Medulla oblongata (tissue), 1 donor: ENCODE measurements around the gene GRK5.
"Not testable (repeated sequence)": the region's sequence is repeated elsewhere in the genome, so short reads cannot be mapped to it uniquely, and the experiment has no call there.

ENCODE experiments used
- DNase-seq: peaks from one replicate; pipeline ENCODE4 v3.0.0-alpha.2; 2015; ENCODE audit errors: extremely low spot score

The GRK5 gene

DNA sequence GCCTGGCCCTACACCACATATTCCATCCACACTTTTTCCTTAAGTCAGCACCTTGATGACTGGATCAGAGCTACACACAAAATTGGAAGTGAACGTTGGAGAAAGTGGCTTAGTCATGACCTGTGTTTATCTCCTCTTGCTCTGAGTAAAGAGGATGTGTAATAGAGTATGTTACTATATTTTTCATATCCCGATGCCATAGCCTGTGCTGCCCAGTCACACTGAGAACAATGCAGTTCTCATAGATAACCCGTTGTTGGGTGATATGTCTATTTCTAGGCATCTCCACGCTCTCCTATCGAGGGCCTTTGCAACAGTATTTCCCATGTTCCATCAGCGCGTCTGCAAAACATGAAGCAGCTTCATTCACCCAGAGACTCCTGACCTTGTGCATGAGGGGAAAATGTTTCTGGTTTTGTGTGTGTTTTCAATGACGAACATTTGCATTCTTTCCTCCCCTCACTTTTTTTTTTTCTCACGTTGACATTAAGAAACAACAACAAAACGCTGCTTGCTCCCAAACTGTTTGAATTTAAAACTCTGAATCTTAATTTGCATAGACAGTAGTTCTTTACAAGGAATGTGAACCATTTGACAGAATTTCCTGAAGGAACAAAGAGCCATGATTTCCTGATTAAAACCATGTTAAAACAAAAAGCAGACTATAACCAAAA is 43.4 kb downstream of the GRK5 start:
- DNase-seq = no peak

DNA sequence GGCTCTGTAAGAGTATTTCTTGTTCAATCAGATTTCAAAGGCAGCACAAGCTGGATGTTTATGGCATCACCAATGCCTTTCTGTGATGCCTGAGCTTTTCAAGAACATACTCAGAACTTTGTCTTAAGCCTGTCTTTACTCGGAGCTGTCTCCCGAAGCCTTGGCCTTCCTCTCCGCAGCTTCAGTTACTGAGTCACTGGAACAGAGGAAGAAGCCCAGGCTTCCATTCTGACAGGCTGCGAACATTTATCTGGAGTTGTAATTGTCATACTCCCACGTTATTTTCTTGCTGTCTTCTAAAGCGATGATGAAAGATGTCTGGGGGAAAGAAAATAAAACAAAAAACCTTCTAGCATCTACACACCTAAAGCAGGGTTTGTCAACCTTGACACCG is 43.9 kb downstream of the GRK5 start:
- DNase-seq = no peak

DNA sequence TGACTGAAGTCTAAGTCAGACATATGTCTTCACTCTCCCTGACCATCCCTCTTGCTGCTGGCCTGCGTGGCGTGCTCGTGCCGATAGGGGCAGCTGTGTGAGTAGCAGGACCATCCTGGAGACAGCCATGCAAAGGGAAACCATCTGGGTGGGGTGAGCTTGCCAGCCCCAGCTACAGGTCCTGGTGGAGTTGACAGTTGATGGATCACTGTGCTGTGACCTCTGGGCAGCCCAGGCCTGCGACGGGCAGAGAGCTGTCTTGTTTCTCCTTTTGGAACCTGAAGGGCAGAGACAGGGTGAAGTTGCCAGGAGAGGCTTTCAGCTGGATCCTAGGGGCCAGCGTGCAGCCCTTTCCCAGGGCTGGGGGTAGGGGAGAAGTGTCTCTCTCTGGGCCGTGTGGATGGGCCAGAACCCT is 44.7 kb downstream of the GRK5 start:
- no peak for DNase-seq

DNA sequence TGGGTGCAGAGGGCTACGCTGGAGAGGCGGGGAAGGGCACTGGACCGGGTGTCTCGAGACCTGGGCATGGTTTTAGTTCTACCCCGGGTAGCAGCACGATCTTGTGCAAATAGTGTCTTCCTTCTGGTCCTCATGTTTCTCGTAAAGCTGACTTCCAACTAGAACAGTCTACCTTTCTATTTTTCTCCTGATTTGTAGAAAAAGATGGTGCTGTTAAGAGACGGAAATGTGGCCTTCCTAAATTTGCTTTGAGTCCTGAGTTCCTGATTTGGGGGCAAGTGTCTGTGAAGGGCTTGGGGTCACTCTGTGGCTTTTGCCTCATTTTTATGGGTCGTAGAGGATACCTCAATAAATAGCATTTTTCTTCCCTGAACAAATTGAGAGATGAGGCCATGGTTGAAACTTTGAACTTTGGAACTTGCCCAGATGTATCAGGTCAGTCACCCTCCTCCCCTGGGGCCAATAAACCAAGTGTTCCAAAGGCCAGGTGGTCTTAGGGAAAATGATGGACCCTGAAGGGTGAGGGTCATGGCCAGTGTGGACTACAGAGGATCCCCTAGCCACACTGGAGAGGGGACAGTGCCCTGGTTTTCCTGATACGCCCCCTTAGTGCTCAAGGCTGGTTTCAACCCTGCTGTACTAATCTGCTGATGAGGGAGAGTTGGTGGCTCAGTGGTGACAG is 45.2 kb downstream of the GRK5 start:
- no peak for DNase-seq

DNA sequence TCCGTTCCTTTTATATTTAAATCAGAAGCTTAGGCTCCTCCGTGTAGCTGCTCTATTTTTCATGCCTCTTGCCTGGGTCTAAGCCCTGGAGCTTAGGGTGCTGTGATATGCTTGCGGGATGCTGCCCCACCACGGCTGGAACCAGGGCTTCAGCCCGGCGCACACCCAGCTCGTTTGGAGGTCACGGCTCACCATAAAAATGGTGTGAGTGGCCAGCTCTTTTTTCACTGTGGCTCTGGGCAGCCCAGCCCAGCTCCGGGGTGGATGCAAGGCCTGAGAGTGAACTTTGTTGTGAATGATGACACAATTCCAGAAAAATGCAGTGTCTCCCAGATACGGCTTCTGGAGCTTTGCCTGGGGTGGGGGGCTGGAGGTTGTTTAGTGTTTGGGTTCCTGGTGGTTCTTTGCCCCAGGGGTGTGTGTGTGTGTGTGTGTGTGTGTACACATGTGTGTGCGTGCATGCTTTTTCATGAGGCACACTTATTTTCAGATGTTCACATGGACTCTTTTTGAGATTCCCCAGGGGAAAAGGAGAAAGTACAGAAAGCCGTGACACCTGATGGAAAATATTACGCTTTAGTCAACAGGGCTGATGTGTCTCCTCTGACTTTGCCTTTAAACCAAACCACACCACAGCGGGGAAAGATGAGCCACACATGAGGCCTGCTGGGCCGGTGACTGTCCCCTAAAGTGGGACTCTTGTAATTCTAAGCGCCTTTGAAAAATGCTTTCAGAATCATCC is 46.2 kb downstream of the GRK5 start:
- peak; percentile 58 for DNase-seq

DNA sequence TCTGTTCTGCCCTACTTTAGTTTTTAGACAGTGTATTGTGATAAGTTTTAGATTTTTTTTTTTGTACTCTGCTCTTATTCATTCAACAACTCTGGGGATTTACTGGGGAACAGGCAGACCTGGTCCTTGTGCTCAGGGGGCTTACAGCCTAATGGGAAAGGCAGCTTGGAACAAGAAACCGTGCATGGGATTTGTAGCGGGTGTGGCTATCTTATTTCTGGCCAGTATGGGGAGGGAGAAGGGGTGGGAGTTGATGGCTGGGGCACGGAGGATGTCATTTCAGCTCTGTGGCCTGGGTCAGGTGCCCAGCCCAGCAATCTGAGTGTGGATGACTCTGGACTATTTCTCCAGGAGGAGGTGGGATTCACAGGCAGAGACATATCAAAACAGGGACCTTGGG is 47.0 kb downstream of the GRK5 start:
- DNase-seq = no peak

DNA sequence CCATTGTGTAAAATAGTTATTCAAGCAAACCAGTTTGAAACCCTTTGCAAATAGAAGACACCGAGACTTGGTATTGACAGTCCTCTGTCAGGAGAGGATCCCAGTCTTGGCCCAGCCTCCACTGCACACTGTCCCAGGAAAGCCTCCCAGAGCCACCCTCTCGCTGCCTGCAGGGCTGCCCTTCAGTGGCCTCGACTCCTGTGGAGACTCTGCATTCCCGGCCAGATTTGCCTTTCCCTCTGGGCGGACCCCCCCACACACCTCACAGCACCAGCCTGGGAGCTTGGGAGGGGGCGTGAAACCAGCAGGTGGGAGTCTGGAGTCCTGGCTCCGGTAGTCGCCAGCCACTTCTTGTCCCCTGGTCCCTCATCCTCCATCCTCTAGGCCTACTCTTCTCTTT is 48.7 kb downstream of the GRK5 start:
- no peak for DNase-seq

DNA sequence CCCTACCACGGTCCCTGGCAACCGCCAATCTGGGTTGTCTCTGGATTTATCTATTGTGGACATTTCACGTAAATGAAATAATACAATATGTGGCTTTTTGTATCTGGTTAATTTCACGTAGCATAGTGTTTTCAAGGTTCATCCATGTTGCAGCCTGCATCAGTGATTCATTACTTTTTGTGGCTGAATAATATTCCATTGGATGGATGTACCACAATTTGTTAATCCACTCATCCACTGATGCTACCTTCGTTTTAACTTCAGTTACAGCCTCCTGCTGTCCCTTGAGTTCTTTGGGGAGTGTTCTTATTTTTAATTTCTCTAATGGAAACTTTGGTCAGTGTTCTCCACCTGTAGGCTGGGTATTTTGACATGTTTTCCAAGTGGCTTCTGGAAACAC is 49.5 kb downstream of the GRK5 start:
- no peak for DNase-seq

DNA sequence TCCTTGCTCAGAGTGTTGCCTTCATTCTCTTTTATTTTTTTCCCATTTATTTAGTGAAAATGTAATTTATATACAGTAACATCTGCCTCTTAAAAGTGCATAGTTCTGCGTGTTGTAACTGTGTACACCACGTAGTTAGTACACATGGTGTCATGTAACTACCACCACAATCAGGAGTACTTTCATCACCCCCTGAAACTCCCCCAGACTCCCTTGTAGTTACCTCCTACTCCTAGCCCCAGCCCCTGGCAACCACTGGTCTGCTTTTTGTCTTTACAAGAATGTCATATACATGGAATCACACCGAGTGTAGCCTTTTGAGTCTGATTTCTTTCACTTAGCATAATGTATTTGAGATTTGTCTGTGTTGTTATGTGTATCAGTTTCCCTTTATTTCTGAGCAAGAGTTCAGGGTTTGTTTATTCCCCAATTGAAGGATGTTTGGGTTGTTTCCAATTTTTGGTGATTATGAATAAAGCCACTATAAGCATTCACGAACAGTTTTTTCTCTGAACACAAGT is 50.6 kb downstream of the GRK5 start:
- no peak for DNase-seq

DNA sequence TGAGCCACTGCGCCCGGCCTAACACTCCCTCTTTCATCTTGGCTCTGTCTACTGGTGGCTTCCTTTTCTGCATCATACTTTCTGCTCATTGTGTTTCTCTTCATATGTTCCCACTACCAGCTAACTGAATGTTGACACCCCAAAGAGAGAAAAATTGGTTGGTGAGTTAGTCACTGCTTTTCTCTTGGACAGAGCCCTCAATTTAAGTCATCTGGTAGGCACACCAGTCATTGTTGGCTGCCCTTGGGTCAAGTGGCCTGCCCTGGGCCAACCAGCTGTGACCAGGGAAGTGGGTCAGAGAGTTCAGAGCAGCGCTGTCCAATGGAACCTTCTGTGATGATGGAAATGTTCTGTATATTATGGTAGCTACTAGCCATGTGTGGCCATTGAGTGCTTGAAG is 52.0 kb downstream of the GRK5 start:
- no peak for DNase-seq

DNA sequence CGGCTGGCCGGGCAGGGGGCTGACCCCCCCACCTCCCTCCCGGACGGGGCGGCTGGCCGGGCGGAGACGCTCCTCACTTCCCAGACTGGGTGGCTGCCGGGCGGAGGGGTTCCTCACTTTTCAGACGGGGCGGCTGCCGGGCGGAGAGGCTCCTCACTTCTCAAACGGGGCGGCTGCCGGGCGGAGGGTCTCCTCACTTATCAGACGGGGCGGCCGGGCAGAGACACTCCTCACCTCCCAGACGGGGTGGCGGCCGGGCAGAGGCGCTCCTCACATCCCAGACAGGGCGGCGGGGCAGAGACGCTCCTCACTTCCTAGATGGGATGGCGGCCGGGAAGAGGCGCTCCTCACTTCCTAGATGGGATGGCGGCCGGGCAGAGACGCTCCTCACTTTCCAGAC is 53.6 kb downstream of the GRK5 start:
- not testable (repeated sequence) for DNase-seq

DNA sequence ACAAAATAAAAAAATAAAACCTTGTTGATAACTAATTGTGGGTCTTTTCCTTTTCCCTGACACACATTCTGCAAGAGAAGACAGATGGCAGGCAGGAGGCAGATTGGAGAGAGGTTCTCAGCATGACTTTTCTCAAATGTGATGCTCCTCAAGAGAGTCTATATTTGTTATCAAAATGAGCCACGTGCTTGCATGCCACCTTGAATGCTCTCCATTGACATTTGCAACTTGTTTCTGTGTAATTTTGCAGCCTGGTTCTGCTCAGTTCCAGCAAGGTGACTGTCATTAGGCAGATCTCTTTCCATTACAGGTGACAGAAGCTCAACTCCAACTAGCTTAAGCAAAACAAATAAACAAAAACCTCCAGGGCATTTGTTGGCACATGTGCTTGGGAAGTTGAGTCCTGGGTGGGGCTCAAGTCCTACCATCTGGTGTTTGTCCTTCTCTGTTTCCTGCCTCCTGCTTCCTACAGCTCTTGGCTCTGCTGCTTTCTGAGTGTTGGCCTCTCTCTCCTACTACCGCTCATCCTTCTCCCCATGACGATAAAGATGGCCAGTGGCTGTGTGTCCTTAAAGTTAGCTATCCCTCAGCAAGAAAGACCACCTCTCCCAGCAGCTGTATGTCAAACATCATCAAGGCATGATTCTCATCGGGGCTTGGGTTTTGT is 56.7 kb downstream of the GRK5 start:
- no peak for DNase-seq

DNA sequence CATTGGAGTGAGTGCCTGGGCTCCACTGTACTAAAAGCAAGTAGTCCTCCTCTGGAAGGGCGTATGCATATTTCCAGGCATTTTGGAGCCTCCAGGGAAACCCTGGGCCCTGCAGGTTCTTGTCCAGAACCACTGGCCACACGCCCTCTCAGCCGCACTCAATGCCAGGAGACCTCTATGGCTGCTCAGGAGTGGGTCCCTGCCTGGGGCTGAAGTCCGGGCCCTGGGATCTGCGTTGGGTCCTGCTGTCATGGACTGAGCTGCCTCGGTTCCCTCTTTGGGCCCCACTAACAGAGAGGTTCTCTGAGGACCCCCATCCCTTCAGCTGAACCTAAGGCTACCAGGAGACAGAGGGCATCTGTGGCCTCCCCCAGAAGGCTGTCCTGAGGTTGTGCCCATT is 58.3 kb downstream of the GRK5 start:
- DNase-seq = no peak

DNA sequence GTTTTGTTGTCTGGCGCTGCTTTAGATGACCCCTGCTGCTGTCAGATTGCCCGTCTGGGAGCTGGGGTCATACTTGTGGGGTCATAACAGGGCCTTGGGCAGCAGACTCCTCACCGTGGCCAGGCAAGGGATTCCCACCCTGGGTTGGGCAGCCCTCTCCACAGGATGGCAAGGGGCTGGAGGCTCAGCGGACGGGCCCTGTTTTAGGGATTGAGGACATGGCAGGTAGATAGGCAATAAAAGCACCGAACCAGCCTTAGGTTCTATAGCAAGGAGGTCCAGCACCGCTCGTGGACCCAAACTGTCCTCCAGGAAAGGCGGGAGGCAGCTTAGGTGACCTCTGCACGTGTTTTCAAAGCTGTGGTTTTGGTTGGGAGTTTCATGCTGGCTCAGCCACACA is 60.0 kb downstream of the GRK5 start:
- no peak for DNase-seq

DNA sequence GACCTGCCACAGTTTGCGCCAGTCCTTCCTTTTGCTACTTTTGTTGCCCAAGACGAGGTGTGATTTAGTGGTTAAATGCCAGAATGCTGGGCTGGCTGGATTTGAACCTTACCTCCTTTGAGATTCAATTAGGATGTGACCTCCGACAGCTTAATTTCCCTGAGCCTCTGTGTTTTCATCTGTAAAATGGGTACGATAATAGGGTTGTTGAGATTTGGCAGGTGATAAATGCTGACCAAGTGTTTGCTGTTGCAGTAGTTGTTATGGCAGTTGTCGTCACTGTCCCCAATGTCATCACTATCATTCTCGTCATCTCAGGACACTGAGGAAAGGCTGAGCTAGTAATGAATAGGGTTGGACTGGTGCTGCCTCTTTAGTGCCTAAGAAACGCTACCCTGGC is 61.1 kb downstream of the GRK5 start:
- DNase-seq = no peak

DNA sequence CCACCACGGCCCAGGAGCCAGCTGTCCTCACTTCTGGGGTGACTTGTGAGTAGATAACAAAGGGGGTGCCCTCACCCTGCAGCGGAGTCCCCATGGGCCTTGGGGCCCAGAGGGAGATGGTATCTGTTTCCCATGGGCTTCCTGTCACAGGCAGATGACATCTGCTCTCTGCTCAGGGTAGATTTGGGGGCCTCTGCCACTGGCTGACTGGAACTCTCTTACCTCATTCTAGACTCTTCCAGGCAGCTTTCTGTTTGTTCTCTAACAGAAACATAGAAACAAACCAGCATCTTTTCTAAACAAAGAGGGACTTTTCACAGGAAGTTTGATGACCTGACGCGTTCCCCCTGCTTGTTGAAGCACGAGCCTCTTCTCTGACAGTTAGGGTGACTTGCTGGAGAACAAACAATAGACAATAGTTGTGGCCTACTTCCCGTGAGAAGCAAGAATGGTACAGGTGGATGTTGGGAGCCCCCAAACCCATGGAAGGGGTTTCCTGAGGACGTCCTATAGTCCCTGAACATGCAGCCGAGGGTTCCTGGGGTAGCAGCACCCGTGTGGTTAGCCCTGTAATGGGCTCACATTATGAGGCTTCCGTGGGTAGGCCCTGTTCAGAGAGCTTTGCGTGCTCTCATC is 61.6 kb downstream of the GRK5 start:
- no peak for DNase-seq

DNA sequence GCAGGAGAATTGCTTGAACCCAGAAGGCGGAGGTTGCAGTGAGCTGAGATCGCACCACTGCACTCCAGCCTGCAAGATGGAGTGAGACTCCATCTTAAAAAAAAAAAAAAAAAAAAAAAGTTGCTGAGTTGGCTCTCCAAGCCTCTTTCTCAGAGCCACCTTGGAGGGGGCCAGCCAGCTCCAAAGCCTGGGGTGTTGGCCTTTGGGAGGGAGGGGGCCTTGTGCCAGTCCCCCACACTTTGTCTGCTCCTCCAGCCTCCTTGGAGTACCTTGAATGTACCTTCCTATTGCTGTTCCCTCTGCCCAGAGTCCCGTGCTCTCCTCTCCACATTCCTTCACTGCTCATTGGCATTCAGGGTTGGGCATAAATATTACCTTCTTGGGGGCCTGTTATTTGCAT is 62.4 kb downstream of the GRK5 start:
- no peak for DNase-seq

DNA sequence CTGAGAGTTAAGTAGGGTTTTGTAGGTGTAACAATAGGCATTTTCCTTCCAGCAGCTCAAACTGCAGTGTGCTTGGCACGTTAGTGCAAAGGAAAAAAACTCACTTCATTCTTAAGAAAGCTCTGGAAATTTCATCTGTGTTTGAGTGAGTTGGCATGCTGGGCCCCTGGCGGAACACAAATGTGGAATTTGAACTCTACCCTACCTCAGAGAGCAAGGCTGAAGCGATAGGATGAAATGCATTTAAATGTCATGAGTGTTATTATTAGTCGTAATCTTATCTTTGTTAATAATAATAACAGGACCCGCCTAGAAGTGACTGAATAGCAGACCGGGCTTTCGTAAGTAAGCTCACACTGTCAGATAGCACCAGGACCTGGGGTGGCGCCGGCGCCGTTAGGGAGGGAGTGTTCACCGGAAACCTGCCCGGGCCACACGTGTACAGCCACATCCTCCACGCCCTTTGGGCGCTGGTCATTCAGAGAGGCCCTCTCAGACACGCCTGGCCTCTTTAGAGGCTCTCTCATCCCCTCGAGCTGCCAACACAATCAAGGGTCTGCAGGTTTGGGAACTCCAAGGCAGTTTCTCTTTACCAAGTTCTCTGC is 63.5 kb downstream of the GRK5 start:
- DNase-seq = no peak

DNA sequence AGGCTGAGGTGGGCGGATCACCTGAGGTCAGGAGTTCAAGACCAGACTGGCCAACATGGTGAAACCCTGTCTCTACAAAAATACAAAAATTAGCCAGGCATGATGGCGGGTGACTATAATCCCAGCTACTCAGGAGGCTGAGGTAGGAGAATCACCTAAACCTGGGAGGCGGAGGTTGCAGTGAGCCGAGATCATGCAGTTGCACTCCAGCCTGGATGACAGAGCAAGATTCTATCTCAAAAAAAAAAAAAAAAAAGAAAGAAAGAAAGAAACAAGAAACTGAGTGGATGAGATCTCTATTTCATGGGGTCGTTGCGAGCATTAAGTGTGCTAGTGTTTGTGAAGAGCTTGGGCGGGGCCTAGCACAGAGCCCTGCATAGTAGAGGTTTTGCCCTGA is 65.0 kb downstream of the GRK5 start:
- not testable (repeated sequence) for DNase-seq

DNA sequence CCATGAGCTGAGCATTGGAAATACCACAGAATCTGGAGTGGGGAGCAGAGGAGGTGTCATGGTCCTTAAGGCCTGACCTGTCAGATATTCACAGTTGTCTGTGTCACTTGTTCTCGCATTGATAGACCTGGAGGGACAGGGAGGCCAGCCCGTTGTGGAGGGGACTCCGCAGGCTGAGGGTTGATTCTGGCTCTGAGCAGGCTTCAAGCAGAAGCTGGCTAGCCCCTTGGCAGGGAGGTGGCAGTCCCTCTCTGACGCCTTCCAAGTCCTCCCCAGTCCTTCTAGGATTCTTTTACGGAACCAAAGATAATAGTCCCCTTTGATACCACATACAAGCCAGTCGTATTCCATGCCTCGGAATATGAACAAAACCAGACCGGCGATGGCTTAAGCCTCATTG is 65.4 kb downstream of the GRK5 start:
- no peak for DNase-seq

DNA sequence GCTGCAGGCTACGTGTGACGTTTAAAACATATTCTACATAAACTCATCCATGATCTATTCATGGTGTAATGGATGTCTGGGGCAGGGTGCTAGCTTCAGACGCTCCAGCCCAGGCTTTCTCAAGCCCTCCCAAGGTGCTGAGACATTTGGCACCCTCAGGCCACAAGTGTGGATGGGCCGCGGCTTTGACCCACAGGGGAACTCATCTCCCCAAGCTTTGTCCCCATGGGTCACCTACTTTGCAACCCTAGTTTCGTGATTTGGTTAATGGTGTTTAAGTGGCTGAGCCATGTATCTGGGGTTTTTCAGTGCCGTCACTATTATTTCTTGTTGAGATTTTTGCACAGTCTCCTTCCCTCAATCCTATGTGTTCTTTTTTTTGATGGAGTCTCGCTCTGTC is 66.0 kb downstream of the GRK5 start:
- no peak for DNase-seq
